A549 treated with AZD9567 at 1 μM for 4 hours (cell line): ENCODE results near the gene SHANK3. TPM values are rescaled to one million over a fixed set of nuclear protein-coding genes. Genes with fewer than 3 reads are reported as not detected.

Source experiments
- total RNA-seq: library from RNA; stranded (reverse); fragments of 200-300 nt; extraction: Qiagen RNA extraction; gene quantifications from 5 replicates; pipeline ENCODE4 v1.2.3, GENCODE V29; 2022; ENCODE audit not compliant: insufficient read depth

SHANK3 gene
- 3.7 to 5.3 TPM (median 4.5 TPM) in 5 replicates for total RNA-seq

GRCh38 chr22:50672471-50673230 is at the start of gene SHANK3:
TSS of gene SHANK3 (plus strand) at chr22:50672823.

GRCh38 chr22:50627642-50628542 is 44.7 kb upstream of the SHANK3 start, which contains the start of gene ARSA:
TSS of gene ARSA (minus strand) at chr22:50628152. CDS start at chr22:50627779, 373 bp downstream.

Other genes with a start within 250 kb of the SHANK3 start
- gene SBF1, start 197.8 kb upstream of the SHANK3 start, total RNA-seq = 21.4 to 28.8 TPM (median 27.9 TPM) in 5 replicates
- gene ADM2, start 191.3 kb upstream of the SHANK3 start, total RNA-seq = 0.52 to 0.59 TPM (median 0.57 TPM) in 5 replicates
- gene MIOX, start 186.0 kb upstream of the SHANK3 start, total RNA-seq = 0.13 TPM in 1 of 5 replicates, not detected in the others
- gene LMF2, start 165.1 kb upstream of the SHANK3 start, total RNA-seq = 24.1 to 54.9 TPM (median 52.4 TPM) in 5 replicates
- gene NCAPH2, start 164.6 kb upstream of the SHANK3 start, total RNA-seq = 33.8 to 41.0 TPM (median 40.1 TPM) in 5 replicates
- 3.5 to 6.6 TPM (median 4.4 TPM) in 4 of 5 replicates, not detected in the other for gene SCO2, start 147.2 kb upstream of the SHANK3 start, total RNA-seq
- 14.2 to 18.0 TPM (median 17.2 TPM) in 5 replicates for gene TYMP, start 142.8 kb upstream of the SHANK3 start, total RNA-seq
- gene KLHDC7B, start 126.9 kb upstream of the SHANK3 start, total RNA-seq = 0.02 to 0.04 TPM in 2 of 5 replicates, not detected in the others
- gene SYCE3, start 109.9 kb upstream of the SHANK3 start, total RNA-seq = 0.33 to 0.56 TPM (median 0.40 TPM) in 3 of 5 replicates, not detected in the others
- gene CPT1B, start 94.4 kb upstream of the SHANK3 start, total RNA-seq = 13.1 to 20.3 TPM (median 13.8 TPM) in 5 replicates
- 7.4 to 23.6 TPM (median 18.9 TPM) in 5 replicates for gene CHKB, start 90.0 kb upstream of the SHANK3 start, total RNA-seq
- 2.1 to 3.8 TPM (median 3.6 TPM) in 5 replicates for gene MAPK8IP2, start 72.0 kb upstream of the SHANK3 start, total RNA-seq
- 14.3 to 25.8 TPM (median 22.9 TPM) in 5 replicates for gene ARSA, start 44.7 kb upstream of the SHANK3 start, total RNA-seq
- 0.07 to 0.19 TPM (median 0.08 TPM) in 3 of 5 replicates, not detected in the others for gene ACR, start 65.4 kb downstream of the SHANK3 start, total RNA-seq
- 10.0 to 22.0 TPM (median 21.7 TPM) in 5 replicates for gene RABL2B, start 110.8 kb downstream of the SHANK3 start, total RNA-seq